Thyroid gland (tissue), 4 donors: ENCODE measurements around the gene HOXA7.

Experiments
- POLR2A ChIP-seq, 2 donors: fragments of 450-650 bp; IDR thresholded peaks; one replicate each; pipeline ENCODE4 v1.6.1; 2017; ENCODE audit warnings: antibody characterized with exemption in 2 of 2, mild to moderate bottlenecking in 2 of 2, moderate library complexity in 1 of 2
- TF ChIP-seq, protein P1 (sequence below), 6 experiments: fragments of 200-600 bp in 3 of 6; fragments of 450-650 bp in 3 of 6; sonication (generic) in 3 of 6; IDR thresholded peaks; one replicate each; pipeline ENCODE4 v1.5.1; 2016 to 2019; ENCODE audit warnings: antibody characterized with exemption in 6 of 6, mild to moderate bottlenecking in 2 of 6, inconsistent platforms in 1 of 6, moderate library complexity in 1 of 6

DNA sequence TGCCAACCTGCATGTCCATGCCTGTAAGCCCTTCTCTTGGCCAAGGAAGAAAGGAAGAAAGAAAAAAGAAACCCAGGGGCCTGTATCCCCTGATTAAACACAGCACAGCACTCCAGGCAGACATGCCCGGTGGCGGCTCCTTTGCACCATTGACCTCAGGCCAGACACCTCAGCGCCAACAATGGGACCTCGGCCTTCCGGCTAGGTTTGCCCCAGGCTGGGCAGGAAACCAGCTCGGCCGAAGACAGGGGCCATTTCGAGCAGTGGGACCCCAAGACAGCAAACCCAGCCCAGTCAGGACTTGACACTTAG is 14.8 kb upstream of the HOXA7 start:
- TF ChIP-seq, protein P1, sequence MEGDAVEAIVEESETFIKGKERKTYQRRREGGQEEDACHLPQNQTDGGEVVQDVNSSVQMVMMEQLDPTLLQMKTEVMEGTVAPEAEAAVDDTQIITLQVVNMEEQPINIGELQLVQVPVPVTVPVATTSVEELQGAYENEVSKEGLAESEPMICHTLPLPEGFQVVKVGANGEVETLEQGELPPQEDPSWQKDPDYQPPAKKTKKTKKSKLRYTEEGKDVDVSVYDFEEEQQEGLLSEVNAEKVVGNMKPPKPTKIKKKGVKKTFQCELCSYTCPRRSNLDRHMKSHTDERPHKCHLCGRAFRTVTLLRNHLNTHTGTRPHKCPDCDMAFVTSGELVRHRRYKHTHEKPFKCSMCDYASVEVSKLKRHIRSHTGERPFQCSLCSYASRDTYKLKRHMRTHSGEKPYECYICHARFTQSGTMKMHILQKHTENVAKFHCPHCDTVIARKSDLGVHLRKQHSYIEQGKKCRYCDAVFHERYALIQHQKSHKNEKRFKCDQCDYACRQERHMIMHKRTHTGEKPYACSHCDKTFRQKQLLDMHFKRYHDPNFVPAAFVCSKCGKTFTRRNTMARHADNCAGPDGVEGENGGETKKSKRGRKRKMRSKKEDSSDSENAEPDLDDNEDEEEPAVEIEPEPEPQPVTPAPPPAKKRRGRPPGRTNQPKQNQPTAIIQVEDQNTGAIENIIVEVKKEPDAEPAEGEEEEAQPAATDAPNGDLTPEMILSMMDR (IDR thresholded peaks at IDR 0.05): no peak
- no peak for TF ChIP-seq POLR2A (IDR thresholded peaks at IDR 0.05)
